Stimulated activated naive CD8-positive, alpha-beta T cell treated with anti-CD3 and anti-CD28 coated beads, Interleukin-15, amount 100 ng/mL, for 72 hours (primary cell): Measurements from ENCODE around the gene PPP2R2C.

Experiments
- ATAC-seq: fragments of 150-1000 bp; cut with Tn5 transposase; 2 replicates; pipeline ENCODE4 v1.10.0; 2021; ENCODE audit warnings: mild to moderate bottlenecking, moderate library complexity
- DNase-seq, 2 donors: peaks; one replicate each; pipeline ENCODE4 v3.0.0; 2021 to 2022
- H3K27ac Mint-ChIP-seq, 2 donors: one replicate each; pipeline ENCODE4 v1.8.0; 2022; ENCODE audit warnings: mild to moderate bottlenecking in 2 of 2, mixed read lengths in 2 of 2, moderate library complexity in 2 of 2
- H3K27me3 Mint-ChIP-seq: one replicate; pipeline ENCODE4 v1.8.0; 2022; ENCODE audit warnings: mixed read lengths
- H3K4me1 Mint-ChIP-seq: one replicate; pipeline ENCODE4 v1.8.0; 2022; ENCODE audit warnings: mild to moderate bottlenecking, mixed read lengths
- H3K4me3 Mint-ChIP-seq, 2 donors: one replicate each; pipeline ENCODE4 v1.8.0; 2022; ENCODE audit warnings: mild to moderate bottlenecking in 2 of 2, mixed read lengths in 2 of 2, moderate library complexity in 1 of 2
- H3K9me3 Mint-ChIP-seq, 2 donors: one replicate each; pipeline ENCODE4 v1.8.0; 2022; ENCODE audit warnings: mixed read lengths in 2 of 2

The PPP2R2C gene

DNA sequence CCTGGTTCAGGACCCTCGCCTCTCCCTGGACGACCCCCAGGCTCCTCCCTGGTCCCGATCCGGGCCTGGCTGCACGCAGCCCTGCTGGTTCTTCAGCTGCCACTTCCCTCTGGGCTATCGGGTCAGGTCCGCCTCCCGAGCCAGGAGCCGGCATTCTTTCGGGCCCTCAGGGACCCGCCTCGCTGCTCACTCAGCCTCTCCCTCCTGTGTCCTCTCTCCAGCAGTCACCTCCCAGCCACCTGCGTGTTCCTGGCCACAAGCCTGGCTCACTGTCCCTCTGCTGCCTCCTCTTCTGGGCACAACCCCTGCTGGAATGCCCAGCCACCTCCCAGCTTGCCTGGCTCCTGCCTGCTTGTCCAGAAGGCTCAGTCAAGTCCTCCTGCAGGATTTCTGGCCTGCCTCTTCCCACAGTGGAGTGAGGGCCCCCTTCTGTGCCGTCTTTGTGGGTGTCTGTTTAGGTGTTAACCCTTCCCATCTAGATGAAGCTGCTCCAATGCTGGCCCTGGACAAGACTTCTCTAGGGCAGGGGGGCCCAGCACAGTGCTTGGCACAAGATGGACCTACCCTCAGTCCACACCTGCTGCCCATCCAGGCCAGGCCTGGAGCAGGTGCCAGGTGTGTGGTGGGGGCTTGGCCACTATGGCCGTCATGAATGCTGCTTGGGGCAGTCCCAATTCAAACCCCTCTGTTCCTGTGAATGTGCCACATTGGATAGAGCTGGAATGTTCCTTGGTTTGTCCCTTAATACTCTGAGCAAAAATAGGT is 200.5 kb downstream of the PPP2R2C start:
- H3K4me3 Mint-ChIP-seq, result no peak overlapping the region
- DNase-seq, result no peak

DNA sequence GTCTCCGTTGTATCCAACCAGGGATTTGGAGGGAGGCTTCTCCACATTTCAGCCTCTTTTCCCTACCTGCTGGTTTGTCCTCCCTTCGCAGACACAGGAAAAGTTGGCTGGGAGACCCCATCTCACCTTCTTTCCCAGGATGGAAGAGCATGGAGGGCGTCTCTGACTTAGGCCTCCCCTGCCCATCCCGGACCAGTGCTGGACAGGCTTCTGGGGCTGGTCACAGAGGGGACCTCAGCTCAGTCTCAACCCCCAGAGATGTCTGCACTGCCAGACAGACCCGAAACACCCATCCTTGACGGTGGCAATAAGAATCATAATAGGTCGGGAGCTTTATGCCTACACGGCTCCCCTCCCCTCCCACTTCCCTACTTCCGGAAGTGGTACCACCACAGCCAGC is 201.2 kb downstream of the PPP2R2C start:
- H3K9me3 Mint-ChIP-seq, result no peaks in the 10 kb centered on the region
- H3K27ac Mint-ChIP-seq, result no peak overlapping the region
- H3K27me3 Mint-ChIP-seq, result peaks cover 36% of the 10 kb centered on the region

More for the DNA sequence above, 200.5 kb downstream of the PPP2R2C start:
- Mint-ChIP-seq H3K4me1 (peaks cover 26% of the 10 kb centered on the region), H3K27ac (no peak overlapping the region), H3K27me3 (peaks cover 36% of the 10 kb centered on the region), H3K9me3 (no peaks in the 10 kb centered on the region)
- ATAC-seq, result no peak

DNA sequence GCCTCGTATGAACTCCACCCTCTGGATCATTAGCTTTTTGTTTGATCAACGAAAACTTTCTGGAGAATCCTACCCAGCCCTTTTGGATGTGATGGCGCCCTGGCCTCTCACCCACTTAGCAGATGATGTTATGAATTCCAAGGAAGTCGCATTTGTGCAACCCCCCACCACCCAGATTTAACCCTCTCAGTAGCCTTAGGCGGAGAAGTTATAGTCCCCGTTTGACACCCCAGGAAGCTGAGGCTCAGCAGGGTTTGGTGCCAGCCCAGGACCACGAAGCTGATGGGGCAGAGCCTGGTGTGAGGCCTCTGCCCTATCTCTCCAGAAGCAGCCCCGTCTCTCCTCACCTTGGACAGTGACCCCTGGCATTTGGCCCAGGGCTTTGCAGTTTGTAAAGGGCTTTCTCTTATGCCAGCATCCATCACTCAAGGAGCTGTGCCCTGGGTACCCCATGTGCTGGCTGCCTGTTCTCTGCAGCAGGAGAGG is 201.7 kb downstream of the PPP2R2C start:
- ATAC-seq, result no peak
- no peak for DNase-seq
- H3K9me3 Mint-ChIP-seq, result no peaks in the 10 kb centered on the region
- H3K4me1 Mint-ChIP-seq, result peaks cover 26% of the 10 kb centered on the region
- H3K27ac Mint-ChIP-seq, result no peak overlapping the region
- H3K27me3 Mint-ChIP-seq, result peaks cover 36% of the 10 kb centered on the region
- H3K4me3 Mint-ChIP-seq, result peak overlapping the region; percentile 71 to 81

More for the DNA sequence above, 201.2 kb downstream of the PPP2R2C start:
- peaks cover 26% of the 10 kb centered on the region for H3K4me1 Mint-ChIP-seq
- H3K4me3 Mint-ChIP-seq, result peak overlapping the region; percentile 71 to 81
- ATAC-seq (no peak), DNase-seq (no peak)
